Right renal pelvis (tissue), 4 donors: ENCODE measurements around the gene TMEM63B. TPM values are rescaled to one million over a fixed set of nuclear protein-coding genes. Genes with fewer than 3 reads are reported as not detected.

Source experiments
- DNase-seq, 4 donors: peaks; one replicate each; pipeline ENCODE4 v3.0.0-alpha.2; 2013; ENCODE audit warnings: low read depth in 4 of 4, low spot score in 3 of 4, missing footprints in 1 of 4
- polyA plus RNA-seq, 4 donors: library from polyadenylated mRNA; unstranded; fragments of 120-200 nt; gene quantifications; one replicate each; pipeline ENCODE4 v1.2.1, GENCODE V29; 2013; ENCODE audit not compliant: insufficient read length in 4 of 4

The TMEM63B gene
- polyA plus RNA-seq, 4 donors: 29.9 to 35.4 (median 33.4) TPM

GRCh38 chr6:44115866-44116265 is 11.5 kb upstream of the TMEM63B start:
- DNase-seq: no peak

GRCh38 chr6:44116641-44117382 is 10.5 kb upstream of the TMEM63B start:
- DNase-seq: no peak

- no peak for DNase-seq
Measured at GRCh38 chr6:44117397-44118128, 9.8 kb upstream of the TMEM63B start.

- DNase-seq: no peak
Measured at GRCh38 chr6:44119704-44120262, 7.6 kb upstream of the TMEM63B start.

GRCh38 chr6:44120692-44121443 is 6.5 kb upstream of the TMEM63B start:
- no peak for DNase-seq

- no peak for DNase-seq
Measured at GRCh38 chr6:44122801-44123200, 4.6 kb upstream of the TMEM63B start.

- no peak for DNase-seq
Measured at GRCh38 chr6:44123544-44123943, 3.8 kb upstream of the TMEM63B start.

GRCh38 chr6:44126320-44127149 is 819 bp upstream of the TMEM63B start:
- DNase-seq: no peak

GRCh38 chr6:44128020-44128917 is 915 bp downstream of the TMEM63B start:
- no peak for DNase-seq

- DNase-seq: no peak
Measured at GRCh38 chr6:44129841-44130322, 2.5 kb downstream of the TMEM63B start.

- no peak for DNase-seq
Measured at GRCh38 chr6:44131892-44132291, 4.5 kb downstream of the TMEM63B start.

GRCh38 chr6:44132476-44132875 is 5.1 kb downstream of the TMEM63B start:
- DNase-seq: no peak

- no peak for DNase-seq
Measured at GRCh38 chr6:44133003-44133931, 5.9 kb downstream of the TMEM63B start.

- DNase-seq: no peak
Measured at GRCh38 chr6:44133981-44134711, 6.8 kb downstream of the TMEM63B start.

GRCh38 chr6:44135173-44135758 is 7.9 kb downstream of the TMEM63B start:
- DNase-seq: no peak

- DNase-seq: no peak
Measured at GRCh38 chr6:44135875-44136274, 8.5 kb downstream of the TMEM63B start.
